WTC11 (cell line): Measurements from ENCODE around the gene ZNF526. TPM values are rescaled to one million over a fixed set of nuclear protein-coding genes. Genes with fewer than 3 reads are reported as not detected.

Source experiments
- ATAC-seq: fragments of 200-7000 bp; cut with Tn5 transposase; 2 replicates; pipeline ENCODE4 v1.10.0; 2021; ENCODE audit warnings: mild to moderate bottlenecking, moderate library complexity
- CTCF ChIA-PET: fragments of 300-600 bp; sonication (Branson Sonifier 250); formaldehyde crosslinking; loops from one replicate; lab custom pipeline; 2021; ENCODE audit warnings: antibody characterized with exemption; lab: Charles Lee
- POLR2A ChIA-PET: fragments of 350-600 bp; sonication (Branson Sonifier 250); formaldehyde crosslinking; loops from one replicate; lab custom pipeline; 2021; ENCODE audit warnings: antibody characterized with exemption; lab: Charles Lee
- DNase-seq: peaks from one replicate; pipeline ENCODE4 v3.0.0; 2021; ENCODE audit warnings: low spot score
- H3K27ac Mint-ChIP-seq: 2 replicates; pipeline ENCODE4 v1.8.0; 2021; ENCODE audit warnings: mixed read lengths
- H3K27me3 Mint-ChIP-seq: 2 replicates; pipeline ENCODE4 v1.8.0; 2021; ENCODE audit warnings: low read depth, mild to moderate bottlenecking, moderate library complexity, mixed read lengths
- H3K36me3 Mint-ChIP-seq: 2 replicates; pipeline ENCODE4 v1.8.0; 2021; ENCODE audit warnings: mixed read lengths
- H3K4me1 Mint-ChIP-seq: 2 replicates; pipeline ENCODE4 v1.8.0; 2022; ENCODE audit warnings: mixed read lengths
- H3K4me3 Mint-ChIP-seq: 2 replicates; pipeline ENCODE4 v1.8.0; 2021; ENCODE audit warnings: mild to moderate bottlenecking, moderate library complexity, mixed read lengths
- H3K9me3 Mint-ChIP-seq: 2 replicates; pipeline ENCODE4 v1.8.0; 2021; ENCODE audit warnings: mixed read lengths
- CDX4 ChIP-seq: fragments of 250-450 bp; sonication (Bioruptor Pico); IDR thresholded peaks from 2 replicates; pipeline ENCODE4 v1.9.0; 2021; ENCODE audit warnings: moderate library complexity, mild to moderate bottlenecking, inconsistent platforms, borderline replicate concordance
- EMX1 ChIP-seq: fragments of 250-450 bp; sonication (Bioruptor Pico); IDR thresholded peaks from 2 replicates; pipeline ENCODE4 v1.8.0; 2021; ENCODE audit warnings: mild to moderate bottlenecking
- GABPB1 ChIP-seq: sonication (generic); formaldehyde crosslinking; IDR thresholded peaks from 2 replicates; pipeline ENCODE4 v1.8.1; 2023; ENCODE audit warnings: mild to moderate bottlenecking, missing genetic modification reagents
- GRHL2 ChIP-seq: fragments of 250-450 bp; sonication (Bioruptor Pico); IDR thresholded peaks from 2 replicates; pipeline ENCODE4 v1.8.0; 2022; ENCODE audit warnings: mild to moderate bottlenecking, moderate library complexity; ENCODE audit not compliant: insufficient replicate concordance, severe bottlenecking
- HMGA2 ChIP-seq: fragments of 250-450 bp; sonication (Bioruptor Pico); IDR thresholded peaks from 2 replicates; pipeline ENCODE4 v1.4.0; 2021; ENCODE audit warnings: mild to moderate bottlenecking, moderate library complexity
- HMGXB4 ChIP-seq: sonication (generic); formaldehyde crosslinking; IDR thresholded peaks from 2 replicates; pipeline ENCODE4 v1.8.1; 2023; ENCODE audit warnings: mild to moderate bottlenecking, moderate library complexity, missing genetic modification reagents
- MAX ChIP-seq: sonication (generic); formaldehyde crosslinking; IDR thresholded peaks from 2 replicates; pipeline ENCODE4 v1.8.0; 2022; ENCODE audit warnings: mild to moderate bottlenecking, missing genetic modification reagents
- OVOL2 ChIP-seq: fragments of 250-450 bp; sonication (Bioruptor Pico); IDR thresholded peaks from 2 replicates; pipeline ENCODE4 v1.9.0; 2021; ENCODE audit warnings: mild to moderate bottlenecking, borderline replicate concordance
- PRRX2 ChIP-seq: fragments of 250-450 bp; sonication (Bioruptor Pico); IDR thresholded peaks from 2 replicates; pipeline ENCODE4 v1.8.0; 2021; ENCODE audit warnings: mild to moderate bottlenecking
- SMAD3 ChIP-seq: sonication (generic); formaldehyde crosslinking; IDR thresholded peaks from 2 replicates; pipeline ENCODE4 v1.8.0; 2022; ENCODE audit warnings: missing genetic modification reagents, mild to moderate bottlenecking, borderline replicate concordance
- ZNF317 ChIP-seq: sonication (generic); formaldehyde crosslinking; IDR thresholded peaks from 2 replicates; pipeline ENCODE4 v1.8.1; 2023; ENCODE audit warnings: low read depth, mild to moderate bottlenecking, moderate library complexity, missing genetic modification reagents, borderline replicate concordance
- ZNF396 ChIP-seq: fragments of 250-450 bp; sonication (Bioruptor Pico); IDR thresholded peaks from 2 replicates; pipeline ENCODE4 v1.8.0; 2021; ENCODE audit warnings: mild to moderate bottlenecking, moderate library complexity, borderline replicate concordance
- ZNF416 ChIP-seq: fragments of 250-450 bp; sonication (Bioruptor Pico); IDR thresholded peaks from 2 replicates; pipeline ENCODE4 v1.9.0; 2021; ENCODE audit warnings: mild to moderate bottlenecking, inconsistent platforms
- total RNA-seq: library from RNA; stranded (reverse); gene quantifications from 3 replicates; pipeline ENCODE4 v1.2.3, GENCODE V29; 2021
- TF ChIP-seq, protein P1 (sequence below): fragments of 200-600 bp; IDR thresholded peaks from 2 replicates; pipeline ENCODE4 v1.8.0; 2022; ENCODE audit warnings: antibody characterized with exemption
- TF ChIP-seq, protein P2 (sequence below): sonication (generic); formaldehyde crosslinking; IDR thresholded peaks from 2 replicates; pipeline ENCODE4 v1.8.0; 2023; ENCODE audit warnings: missing genetic modification reagents, mild to moderate bottlenecking, borderline replicate concordance
- TF ChIP-seq, protein P3 (sequence below): sonication (generic); formaldehyde crosslinking; IDR thresholded peaks from 2 replicates; pipeline ENCODE4 v1.8.1; 2022; ENCODE audit warnings: missing genetic modification reagents, borderline replicate concordance
- TF ChIP-seq, protein P4 (sequence below): sonication (generic); formaldehyde crosslinking; IDR thresholded peaks from 2 replicates; pipeline ENCODE4 v1.8.0; 2022; ENCODE audit warnings: mild to moderate bottlenecking, missing genetic modification reagents
- TF ChIP-seq, protein P5 (sequence below): sonication (generic); formaldehyde crosslinking; IDR thresholded peaks from 2 replicates; pipeline ENCODE4 v1.8.0; 2022; ENCODE audit warnings: mild to moderate bottlenecking, missing genetic modification reagents
- TF ChIP-seq, protein P6 (sequence below): fragments of 250-450 bp; sonication (Bioruptor Pico); IDR thresholded peaks from 2 replicates; pipeline ENCODE4 v1.9.0; 2021; ENCODE audit warnings: mild to moderate bottlenecking

Gene ZNF526
- total RNA-seq, 1 experiment from 2014 or later = 18.3 TPM

DNA sequence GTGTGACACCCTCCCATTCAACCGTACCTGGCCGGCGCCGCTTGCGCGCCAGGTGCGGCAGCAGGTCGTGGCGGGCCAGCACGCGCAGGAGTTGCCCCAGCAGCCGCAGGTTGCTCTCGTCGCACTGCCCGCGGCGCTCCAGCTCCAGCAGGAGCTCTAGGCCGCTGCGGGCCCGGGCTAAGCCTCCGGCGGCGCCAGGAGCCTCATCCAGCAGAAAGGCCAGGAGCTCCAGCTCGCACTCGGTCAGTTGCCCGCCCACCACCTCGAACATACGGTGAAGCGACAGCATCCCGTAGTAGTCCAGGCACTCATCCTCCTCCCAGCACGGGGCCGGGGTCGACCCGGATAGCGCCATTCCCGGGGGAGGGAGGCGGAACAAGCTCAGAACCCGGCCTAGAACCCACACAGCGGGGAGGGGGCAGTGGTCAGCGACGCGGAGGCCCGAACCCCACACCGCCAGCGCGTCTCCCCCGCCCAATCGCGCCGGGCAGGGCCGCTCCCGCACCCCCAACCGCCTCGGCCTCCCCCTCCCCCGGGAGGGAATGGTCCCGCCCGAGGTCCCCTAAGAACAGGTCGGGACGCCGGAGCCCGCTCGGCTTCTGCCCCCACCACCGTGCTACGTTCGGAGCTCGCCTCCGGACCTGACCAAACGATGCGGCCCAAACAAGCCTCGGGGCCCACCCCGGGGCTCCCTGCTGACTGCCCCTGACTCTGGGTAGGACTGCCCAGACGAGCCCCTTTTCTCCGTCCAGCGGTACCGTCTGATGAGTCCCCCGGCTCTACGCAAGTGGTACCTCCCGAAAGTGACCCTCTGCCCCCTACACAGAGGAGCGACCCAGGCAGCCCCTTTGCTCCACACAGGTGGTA lies 3.2 kb upstream of the ZNF526 start:
- peak overlapping the region; percentile 97 for H3K4me3 Mint-ChIP-seq
- H3K27me3 Mint-ChIP-seq = no peaks in the 10 kb centered on the region; the same call in 1 of the 2 replicates
- POLR2A ChIA-PET = interaction anchor here (0.7 to 1.1 kb wide), 2 partner anchors 82 to 83 kb away, joined by 3 read pairs; no protein-coding TSS in a partner anchor
- TF ChIP-seq SMAD3 (no peak), ZNF396 (no peak), PRRX2 (no peak), CDX4 (CRISPR knock-in tag) (no peak), GABPB1 (no peak), OVOL2 (CRISPR knock-in tag) (no peak), MAX (CRISPR knock-in tag) (peak; percentile 58; the same call in 1 of the 2 replicates), ZNF416 (0 out of 2 replicates have a peak, but pooled peaks have one; percentile 48), HMGA2 (CRISPR knock-in tag) (no peak), EMX1 (CRISPR knock-in tag) (no peak), GRHL2 (no peak), ZNF317 (CRISPR knock-in tag) (no peak), HMGXB4 (CRISPR knock-in tag) (no peak)
- TF ChIP-seq, protein P1, sequence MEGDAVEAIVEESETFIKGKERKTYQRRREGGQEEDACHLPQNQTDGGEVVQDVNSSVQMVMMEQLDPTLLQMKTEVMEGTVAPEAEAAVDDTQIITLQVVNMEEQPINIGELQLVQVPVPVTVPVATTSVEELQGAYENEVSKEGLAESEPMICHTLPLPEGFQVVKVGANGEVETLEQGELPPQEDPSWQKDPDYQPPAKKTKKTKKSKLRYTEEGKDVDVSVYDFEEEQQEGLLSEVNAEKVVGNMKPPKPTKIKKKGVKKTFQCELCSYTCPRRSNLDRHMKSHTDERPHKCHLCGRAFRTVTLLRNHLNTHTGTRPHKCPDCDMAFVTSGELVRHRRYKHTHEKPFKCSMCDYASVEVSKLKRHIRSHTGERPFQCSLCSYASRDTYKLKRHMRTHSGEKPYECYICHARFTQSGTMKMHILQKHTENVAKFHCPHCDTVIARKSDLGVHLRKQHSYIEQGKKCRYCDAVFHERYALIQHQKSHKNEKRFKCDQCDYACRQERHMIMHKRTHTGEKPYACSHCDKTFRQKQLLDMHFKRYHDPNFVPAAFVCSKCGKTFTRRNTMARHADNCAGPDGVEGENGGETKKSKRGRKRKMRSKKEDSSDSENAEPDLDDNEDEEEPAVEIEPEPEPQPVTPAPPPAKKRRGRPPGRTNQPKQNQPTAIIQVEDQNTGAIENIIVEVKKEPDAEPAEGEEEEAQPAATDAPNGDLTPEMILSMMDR = no peak
- TF ChIP-seq, protein P2, sequence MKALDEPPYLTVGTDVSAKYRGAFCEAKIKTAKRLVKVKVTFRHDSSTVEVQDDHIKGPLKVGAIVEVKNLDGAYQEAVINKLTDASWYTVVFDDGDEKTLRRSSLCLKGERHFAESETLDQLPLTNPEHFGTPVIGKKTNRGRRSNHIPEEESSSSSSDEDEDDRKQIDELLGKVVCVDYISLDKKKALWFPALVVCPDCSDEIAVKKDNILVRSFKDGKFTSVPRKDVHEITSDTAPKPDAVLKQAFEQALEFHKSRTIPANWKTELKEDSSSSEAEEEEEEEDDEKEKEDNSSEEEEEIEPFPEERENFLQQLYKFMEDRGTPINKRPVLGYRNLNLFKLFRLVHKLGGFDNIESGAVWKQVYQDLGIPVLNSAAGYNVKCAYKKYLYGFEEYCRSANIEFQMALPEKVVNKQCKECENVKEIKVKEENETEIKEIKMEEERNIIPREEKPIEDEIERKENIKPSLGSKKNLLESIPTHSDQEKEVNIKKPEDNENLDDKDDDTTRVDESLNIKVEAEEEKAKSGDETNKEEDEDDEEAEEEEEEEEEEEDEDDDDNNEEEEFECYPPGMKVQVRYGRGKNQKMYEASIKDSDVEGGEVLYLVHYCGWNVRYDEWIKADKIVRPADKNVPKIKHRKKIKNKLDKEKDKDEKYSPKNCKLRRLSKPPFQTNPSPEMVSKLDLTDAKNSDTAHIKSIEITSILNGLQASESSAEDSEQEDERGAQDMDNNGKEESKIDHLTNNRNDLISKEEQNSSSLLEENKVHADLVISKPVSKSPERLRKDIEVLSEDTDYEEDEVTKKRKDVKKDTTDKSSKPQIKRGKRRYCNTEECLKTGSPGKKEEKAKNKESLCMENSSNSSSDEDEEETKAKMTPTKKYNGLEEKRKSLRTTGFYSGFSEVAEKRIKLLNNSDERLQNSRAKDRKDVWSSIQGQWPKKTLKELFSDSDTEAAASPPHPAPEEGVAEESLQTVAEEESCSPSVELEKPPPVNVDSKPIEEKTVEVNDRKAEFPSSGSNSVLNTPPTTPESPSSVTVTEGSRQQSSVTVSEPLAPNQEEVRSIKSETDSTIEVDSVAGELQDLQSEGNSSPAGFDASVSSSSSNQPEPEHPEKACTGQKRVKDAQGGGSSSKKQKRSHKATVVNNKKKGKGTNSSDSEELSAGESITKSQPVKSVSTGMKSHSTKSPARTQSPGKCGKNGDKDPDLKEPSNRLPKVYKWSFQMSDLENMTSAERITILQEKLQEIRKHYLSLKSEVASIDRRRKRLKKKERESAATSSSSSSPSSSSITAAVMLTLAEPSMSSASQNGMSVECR (CRISPR knock-in tag) = 0 out of 2 replicates have a peak, but pooled peaks have one; percentile 49
- TF ChIP-seq, protein P3, sequence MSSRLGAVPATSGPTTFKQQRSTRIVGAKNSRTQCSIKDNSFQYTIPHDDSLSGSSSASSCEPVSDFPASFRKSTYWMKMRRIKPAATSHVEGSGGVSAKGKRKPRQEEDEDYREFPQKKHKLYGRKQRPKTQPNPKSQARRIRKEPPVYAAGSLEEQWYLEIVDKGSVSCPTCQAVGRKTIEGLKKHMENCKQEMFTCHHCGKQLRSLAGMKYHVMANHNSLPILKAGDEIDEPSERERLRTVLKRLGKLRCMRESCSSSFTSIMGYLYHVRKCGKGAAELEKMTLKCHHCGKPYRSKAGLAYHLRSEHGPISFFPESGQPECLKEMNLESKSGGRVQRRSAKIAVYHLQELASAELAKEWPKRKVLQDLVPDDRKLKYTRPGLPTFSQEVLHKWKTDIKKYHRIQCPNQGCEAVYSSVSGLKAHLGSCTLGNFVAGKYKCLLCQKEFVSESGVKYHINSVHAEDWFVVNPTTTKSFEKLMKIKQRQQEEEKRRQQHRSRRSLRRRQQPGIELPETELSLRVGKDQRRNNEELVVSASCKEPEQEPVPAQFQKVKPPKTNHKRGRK (CRISPR knock-in tag) = no peak
- TF ChIP-seq, protein P4, sequence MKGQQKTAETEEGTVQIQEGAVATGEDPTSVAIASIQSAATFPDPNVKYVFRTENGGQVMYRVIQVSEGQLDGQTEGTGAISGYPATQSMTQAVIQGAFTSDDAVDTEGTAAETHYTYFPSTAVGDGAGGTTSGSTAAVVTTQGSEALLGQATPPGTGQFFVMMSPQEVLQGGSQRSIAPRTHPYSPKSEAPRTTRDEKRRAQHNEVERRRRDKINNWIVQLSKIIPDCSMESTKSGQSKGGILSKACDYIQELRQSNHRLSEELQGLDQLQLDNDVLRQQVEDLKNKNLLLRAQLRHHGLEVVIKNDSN = no peak
- TF ChIP-seq, protein P5, sequence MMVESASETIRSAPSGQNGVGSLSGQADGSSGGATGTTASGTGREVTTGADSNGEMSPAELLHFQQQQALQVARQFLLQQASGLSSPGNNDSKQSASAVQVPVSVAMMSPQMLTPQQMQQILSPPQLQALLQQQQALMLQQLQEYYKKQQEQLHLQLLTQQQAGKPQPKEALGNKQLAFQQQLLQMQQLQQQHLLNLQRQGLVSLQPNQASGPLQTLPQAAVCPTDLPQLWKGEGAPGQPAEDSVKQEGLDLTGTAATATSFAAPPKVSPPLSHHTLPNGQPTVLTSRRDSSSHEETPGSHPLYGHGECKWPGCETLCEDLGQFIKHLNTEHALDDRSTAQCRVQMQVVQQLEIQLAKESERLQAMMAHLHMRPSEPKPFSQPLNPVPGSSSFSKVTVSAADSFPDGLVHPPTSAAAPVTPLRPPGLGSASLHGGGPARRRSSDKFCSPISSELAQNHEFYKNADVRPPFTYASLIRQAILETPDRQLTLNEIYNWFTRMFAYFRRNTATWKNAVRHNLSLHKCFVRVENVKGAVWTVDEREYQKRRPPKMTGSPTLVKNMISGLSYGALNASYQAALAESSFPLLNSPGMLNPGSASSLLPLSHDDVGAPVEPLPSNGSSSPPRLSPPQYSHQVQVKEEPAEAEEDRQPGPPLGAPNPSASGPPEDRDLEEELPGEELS = peak; percentile 25; the same call in 1 of the 2 replicates
- TF ChIP-seq, protein P6, sequence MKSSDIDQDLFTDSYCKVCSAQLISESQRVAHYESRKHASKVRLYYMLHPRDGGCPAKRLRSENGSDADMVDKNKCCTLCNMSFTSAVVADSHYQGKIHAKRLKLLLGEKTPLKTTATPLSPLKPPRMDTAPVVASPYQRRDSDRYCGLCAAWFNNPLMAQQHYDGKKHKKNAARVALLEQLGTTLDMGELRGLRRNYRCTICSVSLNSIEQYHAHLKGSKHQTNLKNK (CRISPR knock-in tag) = no peak
- ATAC-seq (peak; percentile 33), DNase-seq (peak; percentile 73)
- peaks cover 40% of the 10 kb centered on the region for H3K4me1 Mint-ChIP-seq
- no peaks in the 10 kb centered on the region for H3K9me3 Mint-ChIP-seq
- peak overlapping the region; percentile 96 for H3K27ac Mint-ChIP-seq
- CTCF ChIA-PET = interaction anchor here (0.9 to 1.2 kb wide), 7 partner anchors 11 to 188 kb away, joined by 3 to 6 read pairs (median 3); no protein-coding TSS in a partner anchor
- H3K36me3 Mint-ChIP-seq = peaks cover 32% of the 10 kb centered on the region
